Stimulated activated CD4-positive, alpha-beta T cell treated with anti-CD3 and anti-CD28 coated beads, Interleukin-4, amount 100 ng/mL, for 24 hours (primary cell): ENCODE results near the gene COL5A1.
"Not testable (repeated sequence)": the region's sequence is repeated elsewhere in the genome, so short reads cannot be mapped to it uniquely, and the experiment has no call there.

Experiments used
- DNase-seq: peaks from one replicate; pipeline ENCODE4 v3.0.0-alpha.2; 2020

The COL5A1 gene

GRCh38 chr9:134658378-134658955 lies 16.9 kb downstream of the COL5A1 start:
- no peak for DNase-seq

- DNase-seq, result no peak
These were observed 18.1 kb downstream of the COL5A1 start for GRCh38 chr9:134659688-134660131.

GRCh38 chr9:134660407-134660806 lies 18.8 kb downstream of the COL5A1 start:
- no peak for DNase-seq

GRCh38 chr9:134661299-134661698 lies 19.7 kb downstream of the COL5A1 start:
- DNase-seq, result no peak

GRCh38 chr9:134661791-134662142 lies 20.2 kb downstream of the COL5A1 start:
- no peak for DNase-seq

- DNase-seq, result no peak
These were observed 20.7 kb downstream of the COL5A1 start for GRCh38 chr9:134662143-134662876.

GRCh38 chr9:134663084-134663483 lies 21.5 kb downstream of the COL5A1 start:
- no peak for DNase-seq

GRCh38 chr9:134663753-134664415 lies 22.3 kb downstream of the COL5A1 start:
- no peak for DNase-seq

- DNase-seq, result no peak
These were observed 22.8 kb downstream of the COL5A1 start for GRCh38 chr9:134664446-134664845.

GRCh38 chr9:134666208-134666607 lies 24.6 kb downstream of the COL5A1 start:
- DNase-seq, result no peak

- DNase-seq, result no peak
These were observed 25.2 kb downstream of the COL5A1 start for GRCh38 chr9:134666831-134667230.

- DNase-seq, result not testable (repeated sequence)
These were observed 27.4 kb downstream of the COL5A1 start for GRCh38 chr9:134668977-134669376.

GRCh38 chr9:134669399-134669955 lies 27.9 kb downstream of the COL5A1 start:
- DNase-seq, result no peak

- DNase-seq, result no peak
These were observed 28.5 kb downstream of the COL5A1 start for GRCh38 chr9:134670042-134670525.

- DNase-seq, result no peak
These were observed 29.3 kb downstream of the COL5A1 start for GRCh38 chr9:134670851-134671281.

GRCh38 chr9:134671341-134672113 lies 29.9 kb downstream of the COL5A1 start:
- DNase-seq, result no peak

- no peak for DNase-seq
These were observed 34.8 kb downstream of the COL5A1 start for GRCh38 chr9:134676361-134676760.

GRCh38 chr9:134676886-134677285 lies 35.3 kb downstream of the COL5A1 start:
- no peak for DNase-seq

- DNase-seq, result no peak
These were observed 36.1 kb downstream of the COL5A1 start for GRCh38 chr9:134677743-134678142.

GRCh38 chr9:134678206-134678605 lies 36.6 kb downstream of the COL5A1 start:
- DNase-seq, result no peak

GRCh38 chr9:134678666-134679443 lies 37.3 kb downstream of the COL5A1 start:
- DNase-seq, result no peak
